Left colon (tissue), 2 donors: ENCODE results near the gene P2RY14. TPM values are rescaled to one million over a fixed set of nuclear protein-coding genes. Genes with fewer than 3 reads are reported as not detected.

Source experiments
- ATAC-seq: fragments of 200-7000 bp; cut with Tn5 transposase; one replicate; pipeline ENCODE4 v1.9.1; 2020; ENCODE audit warnings: mild to moderate bottlenecking, moderate library complexity
- DNase-seq, 2 donors: peaks; one replicate each; pipeline ENCODE4 v3.0.0-alpha.2; 2020
- intact Hi-C, 2 donors: fragments of 100-400 bp; cut with DNase I in 1 of 2; cut with micrococcal nuclease in 1 of 2; formaldehyde crosslinking; loops; one replicate each; pipeline versions ENCODE4 v1.11.2 to v1.14.0; 2022; cut with DNase I, micrococcal nuclease
- total RNA-seq, 2 donors: library from RNA; stranded (reverse); fragmentation: NEBNext Ultra II Directional; extraction: Animal tissue kit (Norgen Biotek cat#: 25700); gene quantifications; one replicate each; pipeline ENCODE4 v1.2.1, GENCODE V29; 2021
- donor health status: DM: no; HTN: no; CAD: no.
- donor health status: DM: yes; HTN: yes; CAD: no.

The P2RY14 gene
- total RNA-seq, 2 donors from 2014 or later, result 2.0 to 7.3 TPM

- ATAC-seq (peak; percentile 34), DNase-seq (no peak)
- intact Hi-C loops, result loop anchor here in 1 of 2 donors (10.0 kb wide), 1 partner anchor 57 kb away; no protein-coding TSS in a partner anchor
Measured at GRCh38 chr3:151227266-151227806, 51.0 kb downstream of the P2RY14 start.

GRCh38 chr3:151226825-151227224 is 51.5 kb downstream of the P2RY14 start:
- intact Hi-C loops, result loop anchor here in 1 of 2 donors (10.0 kb wide), 1 partner anchor 58 kb away; no protein-coding TSS in a partner anchor
- DNase-seq (no peak), ATAC-seq (no peak)

- DNase-seq, result no peak
- ATAC-seq, result no peak
- intact Hi-C loops, result loop anchor here in 1 of 2 donors (10.0 kb wide), 1 partner anchor 59 kb away; no protein-coding TSS in a partner anchor
Measured at GRCh38 chr3:151226088-151226563, 52.2 kb downstream of the P2RY14 start.

GRCh38 chr3:151225040-151225975 is 53.0 kb downstream of the P2RY14 start:
- ATAC-seq (no peak), DNase-seq (no peak)
- intact Hi-C loops, result loop anchor here in 1 of 2 donors (10.0 kb wide), 1 partner anchor 59 kb away; no protein-coding TSS in a partner anchor

GRCh38 chr3:151224268-151224866 is 54.0 kb downstream of the P2RY14 start:
- intact Hi-C loops, result loop anchor here in 1 of 2 donors (10.0 kb wide), 1 partner anchor 60 kb away; no protein-coding TSS in a partner anchor
- ATAC-seq (no peak), DNase-seq (no peak)

- intact Hi-C loops, result no loop called here
- no peak for DNase-seq
- no peak for ATAC-seq
Measured at GRCh38 chr3:151219056-151219455, 59.3 kb downstream of the P2RY14 start.

GRCh38 chr3:151218136-151218535 is 60.2 kb downstream of the P2RY14 start:
- no peak for DNase-seq
- intact Hi-C loops, result no loop called here
- ATAC-seq, result no peak

GRCh38 chr3:151216641-151217607 is 61.4 kb downstream of the P2RY14 start:
- no peak for DNase-seq
- intact Hi-C loops, result no loop called here
- no peak for ATAC-seq

GRCh38 chr3:151214459-151214858 is 63.9 kb downstream of the P2RY14 start:
- ATAC-seq, result no peak
- no peak for DNase-seq
- intact Hi-C loops, result no loop called here

GRCh38 chr3:151213881-151214280 is 64.5 kb downstream of the P2RY14 start:
- no peak for ATAC-seq
- intact Hi-C loops, result no loop called here
- no peak for DNase-seq

- DNase-seq (no peak), ATAC-seq (no peak)
- intact Hi-C loops, result no loop called here
Measured at GRCh38 chr3:151213151-151213550, 65.2 kb downstream of the P2RY14 start.

- intact Hi-C loops, result no loop called here
- ATAC-seq, result peak; percentile 100
- DNase-seq, result peak; percentile 35 to 37
Measured at GRCh38 chr3:151210676-151211381, 67.5 kb downstream of the P2RY14 start.

GRCh38 chr3:151209654-151210053 is 68.7 kb downstream of the P2RY14 start:
- DNase-seq, result no peak
- no peak for ATAC-seq
- intact Hi-C loops, result no loop called here

- intact Hi-C loops, result no loop called here
- DNase-seq (no peak), ATAC-seq (no peak)
Measured at GRCh38 chr3:151206201-151206600, 72.1 kb downstream of the P2RY14 start.

- intact Hi-C loops, result no loop called here
- ATAC-seq, result no peak
Measured at GRCh38 chr3:151205482-151205881, 72.9 kb downstream of the P2RY14 start.

GRCh38 chr3:151204530-151205402 is 73.6 kb downstream of the P2RY14 start:
- intact Hi-C loops, result no loop called here
- DNase-seq (no peak), ATAC-seq (no peak)

More at GRCh38 chr3:151205482-151205881, 72.9 kb downstream of the P2RY14 start:
- no peak for DNase-seq

- DNase-seq (no peak), ATAC-seq (no peak)
- intact Hi-C loops, result no loop called here
Measured at GRCh38 chr3:151203051-151203420, 75.3 kb downstream of the P2RY14 start, which contains the start of gene GPR171. GPR171 (minus strand) TSS chr3:151203216; CDS start chr3:151199386, 3,830 bp downstream.
